Measurements from ENCODE around the gene MEIOC.

DNA sequence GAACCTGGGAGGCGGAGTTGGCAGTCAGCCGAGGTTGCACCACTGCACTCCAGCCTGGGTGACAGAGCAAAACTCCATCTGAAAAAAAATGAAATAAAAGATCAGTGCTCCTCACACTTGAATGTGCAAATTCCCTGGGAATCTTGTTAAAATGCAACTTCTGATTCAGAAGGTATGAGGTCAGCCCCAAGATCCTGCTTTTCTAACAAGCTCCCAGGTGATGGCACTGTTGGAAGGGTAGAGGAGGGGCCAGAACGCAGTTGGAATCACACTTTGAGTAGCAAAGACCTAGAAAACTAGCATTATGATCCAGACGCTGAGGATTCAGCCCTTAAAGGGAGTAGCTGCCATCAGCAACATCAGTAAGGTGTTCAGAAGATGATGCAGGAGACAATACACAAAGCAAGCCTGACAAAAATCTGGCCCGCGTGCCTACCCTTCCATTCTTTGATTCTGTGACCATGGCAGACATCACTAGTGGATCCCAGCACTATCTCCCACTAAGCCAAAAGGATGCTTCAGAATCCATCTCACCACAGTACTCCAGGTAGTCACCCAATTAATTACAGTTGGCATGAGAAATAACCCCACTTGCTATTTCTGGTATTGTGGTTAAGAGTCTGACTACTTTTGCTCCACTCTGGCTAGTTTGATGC, 33.1 kb upstream of the MEIOC start:
- TF ChIP-seq, protein P1, sequence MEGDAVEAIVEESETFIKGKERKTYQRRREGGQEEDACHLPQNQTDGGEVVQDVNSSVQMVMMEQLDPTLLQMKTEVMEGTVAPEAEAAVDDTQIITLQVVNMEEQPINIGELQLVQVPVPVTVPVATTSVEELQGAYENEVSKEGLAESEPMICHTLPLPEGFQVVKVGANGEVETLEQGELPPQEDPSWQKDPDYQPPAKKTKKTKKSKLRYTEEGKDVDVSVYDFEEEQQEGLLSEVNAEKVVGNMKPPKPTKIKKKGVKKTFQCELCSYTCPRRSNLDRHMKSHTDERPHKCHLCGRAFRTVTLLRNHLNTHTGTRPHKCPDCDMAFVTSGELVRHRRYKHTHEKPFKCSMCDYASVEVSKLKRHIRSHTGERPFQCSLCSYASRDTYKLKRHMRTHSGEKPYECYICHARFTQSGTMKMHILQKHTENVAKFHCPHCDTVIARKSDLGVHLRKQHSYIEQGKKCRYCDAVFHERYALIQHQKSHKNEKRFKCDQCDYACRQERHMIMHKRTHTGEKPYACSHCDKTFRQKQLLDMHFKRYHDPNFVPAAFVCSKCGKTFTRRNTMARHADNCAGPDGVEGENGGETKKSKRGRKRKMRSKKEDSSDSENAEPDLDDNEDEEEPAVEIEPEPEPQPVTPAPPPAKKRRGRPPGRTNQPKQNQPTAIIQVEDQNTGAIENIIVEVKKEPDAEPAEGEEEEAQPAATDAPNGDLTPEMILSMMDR (IDR thresholded peaks at IDR 0.05) = no peak
- TF ChIP-seq POLR2A (IDR thresholded peaks at IDR 0.05) = no peak
- TF ChIP-seq POLR2AphosphoS5 (IDR thresholded peaks at IDR 0.05) = no peak
